Measurements from ENCODE around the gene NLGN2.

- TF ChIP-seq CTCF (IDR thresholded peaks at IDR 0.05) (no peak), POLR2A (IDR thresholded peaks at IDR 0.05) (no peak)
These were observed 61.3 kb downstream of the NLGN2 start for GRCh38 chr17:7468804-7469389.
